Lower lobe of right lung (tissue), 2 donors: ENCODE data around the gene LETM1. TPM values are rescaled to one million over a fixed set of nuclear protein-coding genes. Genes with fewer than 3 reads are reported as not detected.

Experiments used
- ATAC-seq, 2 donors: fragments of 200-7000 bp; cut with Tn5 transposase; one replicate each; pipeline ENCODE4 v1.9.1; 2020 to 2022; ENCODE audit warnings: mild to moderate bottlenecking in 2 of 2, moderate library complexity in 2 of 2
- DNase-seq: peaks from one replicate; pipeline ENCODE4 v3.0.0-alpha.2; 2020
- H3K27ac ChIP-seq: fragments of 200-600 bp; one replicate; pipeline ENCODE4 v1.8.0; 2022
- H3K27me3 ChIP-seq: fragments of 200-600 bp; one replicate; pipeline ENCODE4 v1.8.0; 2022; ENCODE audit warnings: low read depth
- H3K36me3 ChIP-seq: fragments of 200-600 bp; one replicate; pipeline ENCODE4 v1.8.0; 2022; ENCODE audit warnings: mild to moderate bottlenecking
- H3K4me1 ChIP-seq: fragments of 200-600 bp; one replicate; pipeline ENCODE4 v1.8.0; 2022
- H3K4me3 ChIP-seq: fragments of 200-600 bp; one replicate; pipeline ENCODE4 v1.8.0; 2022; ENCODE audit warnings: mild to moderate bottlenecking
- H3K9me3 ChIP-seq: fragments of 200-600 bp; one replicate; pipeline ENCODE4 v1.8.0; 2022
- CTCF ChIP-seq: fragments of 200-600 bp; IDR thresholded peaks from one replicate; pipeline ENCODE4 v1.8.0; 2022; ENCODE audit warnings: antibody characterized with exemption, mild to moderate bottlenecking
- intact Hi-C: fragments of 100-400 bp; cut with DNase I; formaldehyde crosslinking; loops from one replicate; pipeline ENCODE4 v1.11.0; 2022
- total RNA-seq: library from RNA; stranded (reverse); fragmentation: NEBNext Ultra II Directional; extraction: Animal tissue kit (Norgen Biotek cat#: 25700); gene quantifications from one replicate; pipeline ENCODE4 v1.2.1, GENCODE V29; 2021
- donor health status: DM: no; HTN: yes; CAD: no; lungs with severe emphysema.

LETM1 gene
- total RNA-seq, 1 donor from 2014 or later, result 33.6 TPM

GRCh38 chr4:1883583-1883982 lies 27.6 kb upstream of the LETM1 start:
- DNase-seq (no peak), ATAC-seq (no peak)
- intact Hi-C loops, result no loop called here
- no peaks in the 10 kb centered on the region for H3K9me3 ChIP-seq
- TF ChIP-seq CTCF, result no peak
- H3K27me3 ChIP-seq, result no peaks in the 10 kb centered on the region
- H3K4me1 ChIP-seq, result peaks cover 6% of the 10 kb centered on the region
- H3K27ac ChIP-seq, result no peak overlapping the region
- H3K4me3 ChIP-seq, result no peak overlapping the region
- no peaks in the 10 kb centered on the region for H3K36me3 ChIP-seq

GRCh38 chr4:1882850-1883271 lies 26.9 kb upstream of the LETM1 start:
- TF ChIP-seq CTCF, result no peak
- H3K27ac ChIP-seq, result no peak overlapping the region

GRCh38 chr4:1880332-1880731 lies 24.4 kb upstream of the LETM1 start:
- H3K4me1 ChIP-seq, result no peaks in the 10 kb centered on the region
- no peaks in the 10 kb centered on the region for H3K9me3 ChIP-seq
- H3K27me3 ChIP-seq, result no peaks in the 10 kb centered on the region
- H3K27ac ChIP-seq, result no peak overlapping the region
- no peak for TF ChIP-seq CTCF
- no peak for DNase-seq
- H3K36me3 ChIP-seq, result no peaks in the 10 kb centered on the region
- H3K4me3 ChIP-seq, result no peak overlapping the region
- no peak for ATAC-seq
- intact Hi-C loops, result no loop called here

More at GRCh38 chr4:1882850-1883271, 26.9 kb upstream of the LETM1 start:
- ATAC-seq (no peak), DNase-seq (no peak)
- H3K4me1 ChIP-seq, result peaks cover 6% of the 10 kb centered on the region
- no peaks in the 10 kb centered on the region for H3K36me3 ChIP-seq
- H3K9me3 ChIP-seq, result no peaks in the 10 kb centered on the region
- H3K27me3 ChIP-seq, result no peaks in the 10 kb centered on the region
- intact Hi-C loops, result no loop called here
- no peak overlapping the region for H3K4me3 ChIP-seq

GRCh38 chr4:1879485-1879884 lies 23.5 kb upstream of the LETM1 start:
- no peak for TF ChIP-seq CTCF
- ATAC-seq (no peak), DNase-seq (no peak)
- no peaks in the 10 kb centered on the region for H3K27me3 ChIP-seq
- no peak overlapping the region for H3K4me3 ChIP-seq
- no peaks in the 10 kb centered on the region for H3K36me3 ChIP-seq
- intact Hi-C loops, result no loop called here
- no peaks in the 10 kb centered on the region for H3K9me3 ChIP-seq
- no peak overlapping the region for H3K27ac ChIP-seq
- no peaks in the 10 kb centered on the region for H3K4me1 ChIP-seq

- Histone ChIP-seq H3K36me3 (no peaks in the 10 kb centered on the region), H3K27me3 (no peaks in the 10 kb centered on the region), H3K9me3 (no peaks in the 10 kb centered on the region), H3K4me1 (peaks cover 18% of the 10 kb centered on the region), H3K4me3 (no peak overlapping the region), H3K27ac (no peak overlapping the region)
- DNase-seq (no peak), ATAC-seq (no peak)
- no peak for TF ChIP-seq CTCF
- intact Hi-C loops, result no loop called here
These were observed 18.2 kb upstream of the LETM1 start for GRCh38 chr4:1874201-1874600.

- TF ChIP-seq CTCF, result no peak
- H3K36me3 ChIP-seq, result no peaks in the 10 kb centered on the region
- DNase-seq (peak; percentile 56), ATAC-seq (peak in 1 of 2 donors; percentile 37)
- H3K27me3 ChIP-seq, result no peaks in the 10 kb centered on the region
- H3K27ac ChIP-seq, result peak overlapping the region; percentile 33
- intact Hi-C loops, result no loop called here
- no peaks in the 10 kb centered on the region for H3K9me3 ChIP-seq
- H3K4me3 ChIP-seq, result no peak overlapping the region
- peaks cover 18% of the 10 kb centered on the region for H3K4me1 ChIP-seq
These were observed 17.8 kb upstream of the LETM1 start for GRCh38 chr4:1873776-1874175.
